HG03520 (cell line): Measurements from ENCODE around the gene PRKCQ.
"Not testable (repeated sequence)": the region's sequence is repeated elsewhere in the genome, so short reads cannot be mapped to it uniquely, and the experiment has no call there.

Experiments used
- ATAC-seq: cut with Tn5 transposase; IDR thresholded peaks from one replicate; pipeline ENCODE4 v1.9.1; 2021; ENCODE audit warnings: mild to moderate bottlenecking, moderate library complexity; ENCODE audit not compliant: unreplicated experiment

Gene PRKCQ

GRCh38 chr10:6494936-6495592, 85.0 kb downstream of the PRKCQ start:
- ATAC-seq: no peak

DNA sequence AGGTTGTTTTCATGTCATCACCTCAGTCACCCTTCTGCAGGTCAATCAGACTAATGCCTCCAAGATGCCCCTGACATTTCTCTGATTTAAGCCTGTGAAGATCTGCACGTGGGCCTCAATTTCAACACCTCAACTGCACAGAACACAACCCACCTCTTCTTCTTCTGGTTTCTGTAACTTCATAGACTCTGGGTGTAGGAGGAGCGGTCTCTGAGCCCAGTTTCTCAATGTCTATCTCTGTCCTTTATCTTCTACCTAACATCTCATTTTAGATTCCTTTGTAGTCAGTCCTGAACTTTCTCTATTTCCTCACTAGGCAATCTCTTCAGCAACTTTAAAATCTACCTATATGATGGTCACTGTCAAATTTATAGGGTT, 85.6 kb downstream of the PRKCQ start:
- ATAC-seq: no peak

GRCh38 chr10:6493521-6494441, 86.3 kb downstream of the PRKCQ start:
- ATAC-seq: no peak

DNA sequence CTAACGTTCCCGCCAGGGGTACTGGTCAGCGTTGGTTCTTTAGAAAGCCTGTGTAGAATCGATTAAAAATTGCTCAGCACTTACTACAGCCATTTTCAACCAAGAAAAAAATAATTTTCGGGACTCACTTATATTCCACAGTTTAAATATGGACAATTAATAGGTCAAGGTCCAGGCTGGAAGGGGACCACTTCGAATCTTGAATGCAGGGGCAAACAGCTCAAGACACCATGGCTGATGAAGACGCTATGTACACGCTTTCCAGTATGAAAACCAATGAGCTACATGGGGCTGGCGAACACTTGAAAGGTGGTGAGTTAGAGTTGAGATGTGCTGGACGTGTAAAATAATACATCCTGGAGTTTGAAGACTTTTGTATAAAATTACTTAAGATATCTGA, 87.2 kb downstream of the PRKCQ start:
- ATAC-seq: no peak

GRCh38 chr10:6491841-6492609, 88.1 kb downstream of the PRKCQ start:
- no peak for ATAC-seq

DNA sequence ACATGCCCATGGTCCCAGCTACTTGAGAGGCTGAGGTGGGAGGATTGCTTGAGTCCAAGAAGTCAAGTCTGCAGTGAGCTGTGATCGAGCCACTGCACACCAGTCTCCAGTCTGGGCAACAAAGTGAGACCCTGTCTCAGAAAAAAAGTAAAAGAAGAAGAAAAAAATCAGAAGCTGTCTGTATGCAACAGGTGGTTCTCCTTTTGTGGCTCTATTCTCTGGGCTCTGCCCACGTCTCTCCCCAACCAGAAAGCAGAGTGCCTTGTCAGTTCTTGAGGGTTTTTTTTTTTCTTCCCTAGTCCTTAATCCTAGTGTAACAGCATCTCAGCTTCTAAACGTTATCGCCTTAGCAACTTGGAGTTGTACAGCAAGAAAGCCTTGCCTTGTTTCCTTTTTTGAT, 89.5 kb downstream of the PRKCQ start:
- no peak for ATAC-seq

DNA sequence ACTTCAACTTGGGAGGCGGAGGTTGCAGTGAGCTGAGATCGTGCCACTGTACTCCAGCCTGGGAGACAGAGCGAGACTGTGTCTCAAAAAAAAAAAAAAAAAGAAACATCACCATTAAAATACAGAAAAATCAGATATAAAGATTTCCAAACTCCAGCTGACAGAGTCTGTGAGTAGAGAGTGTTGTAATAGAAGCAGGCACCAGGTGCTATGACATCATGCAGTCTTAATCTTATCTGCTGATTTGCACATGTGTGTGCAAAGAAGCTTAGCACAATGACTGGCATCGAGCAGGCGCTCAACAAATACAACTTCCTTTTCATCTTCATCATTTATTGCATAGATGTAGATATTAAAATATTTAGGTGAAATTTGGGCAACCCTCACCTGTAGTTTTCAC, 92.2 kb downstream of the PRKCQ start:
- no peak for ATAC-seq

DNA sequence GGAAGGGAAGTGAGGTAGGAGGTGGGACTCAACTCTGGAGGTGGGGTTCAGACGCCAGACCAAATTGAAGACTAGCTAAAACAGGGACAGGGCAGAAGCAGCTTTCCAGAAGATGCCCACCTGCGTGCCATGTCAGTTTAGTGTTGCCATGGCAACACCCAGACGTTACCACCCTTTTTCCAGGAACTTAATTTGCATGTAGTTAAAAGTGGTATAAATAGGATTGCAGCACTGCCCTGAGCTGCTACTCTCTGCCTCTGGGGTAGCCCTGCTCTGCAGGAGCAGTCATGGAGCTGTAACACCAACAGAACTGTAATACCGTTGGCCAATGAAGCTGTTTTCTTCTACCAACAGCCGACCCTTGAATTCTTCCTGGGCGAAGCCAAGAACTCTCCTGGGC, 93.8 kb downstream of the PRKCQ start:
- ATAC-seq: no peak

GRCh38 chr10:6482737-6483357, 97.2 kb downstream of the PRKCQ start:
- no peak for ATAC-seq

- no peak for ATAC-seq
Observed at GRCh38 chr10:6478722-6479121, 101.4 kb downstream of the PRKCQ start.

DNA sequence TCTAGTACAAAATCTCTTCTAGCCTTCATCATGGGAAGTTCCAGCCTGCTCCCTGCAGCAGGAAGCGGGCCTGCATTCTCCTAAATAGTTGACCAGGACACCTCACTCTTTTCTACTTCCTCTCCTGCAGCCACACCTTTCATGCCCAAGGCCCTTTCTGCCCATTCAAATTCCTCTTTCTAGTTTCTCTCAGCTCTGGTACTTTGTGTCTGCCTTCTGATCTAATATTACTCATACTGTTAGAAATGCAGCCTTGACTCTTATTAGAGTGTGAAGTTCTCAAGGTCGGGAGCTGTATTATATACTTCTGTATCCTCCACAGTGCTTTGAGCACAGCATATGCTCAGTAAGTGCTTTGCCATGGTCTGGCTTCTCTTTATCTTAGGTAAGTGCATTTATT, 103.1 kb downstream of the PRKCQ start:
- ATAC-seq: no peak

GRCh38 chr10:6474871-6475270, 105.2 kb downstream of the PRKCQ start:
- ATAC-seq: no peak

GRCh38 chr10:6473901-6474370, 106.1 kb downstream of the PRKCQ start:
- ATAC-seq: peak; percentile 78

- no peak for ATAC-seq
Observed at GRCh38 chr10:6473430-6473829, 106.6 kb downstream of the PRKCQ start.

GRCh38 chr10:6472710-6473005, 107.4 kb downstream of the PRKCQ start:
- not testable (repeated sequence) for ATAC-seq

- no peak for ATAC-seq
Observed at GRCh38 chr10:6470894-6471618, 109.0 kb downstream of the PRKCQ start.

DNA sequence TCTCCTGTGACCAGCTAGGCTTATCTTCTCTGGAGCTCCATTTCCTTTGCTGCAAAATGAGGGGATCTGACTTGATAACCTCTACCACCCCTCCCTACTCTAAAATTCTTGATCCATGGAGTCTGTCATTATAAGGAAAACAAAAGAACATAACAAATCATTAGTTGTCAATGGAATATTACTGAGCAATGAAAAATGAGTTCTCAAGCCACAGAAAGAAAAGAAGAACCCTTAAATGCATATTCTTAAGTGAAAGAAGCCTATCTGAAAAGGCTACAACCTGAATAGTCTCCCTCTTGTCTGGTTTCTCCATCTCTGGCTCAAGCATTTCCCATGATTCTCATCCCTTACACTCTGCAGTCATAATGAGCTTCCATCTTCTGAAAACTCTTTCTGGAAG, 110.4 kb downstream of the PRKCQ start:
- ATAC-seq: no peak

GRCh38 chr10:6465854-6466601, 114.0 kb downstream of the PRKCQ start:
- no peak for ATAC-seq

- ATAC-seq: no peak
Observed at GRCh38 chr10:6465437-6465836, 114.6 kb downstream of the PRKCQ start.
